Kidney tubule cell (primary cell): ENCODE measurements around the gene MYH11.
"Not testable (repeated sequence)": the region's sequence is repeated elsewhere in the genome, so short reads cannot be mapped to it uniquely, and the experiment has no call there.

Experiments used
- DNase-seq: peaks from one replicate; pipeline ENCODE4 v3.0.0-alpha.2; 2018; ENCODE audit warnings: low spot score

Gene MYH11

DNA sequence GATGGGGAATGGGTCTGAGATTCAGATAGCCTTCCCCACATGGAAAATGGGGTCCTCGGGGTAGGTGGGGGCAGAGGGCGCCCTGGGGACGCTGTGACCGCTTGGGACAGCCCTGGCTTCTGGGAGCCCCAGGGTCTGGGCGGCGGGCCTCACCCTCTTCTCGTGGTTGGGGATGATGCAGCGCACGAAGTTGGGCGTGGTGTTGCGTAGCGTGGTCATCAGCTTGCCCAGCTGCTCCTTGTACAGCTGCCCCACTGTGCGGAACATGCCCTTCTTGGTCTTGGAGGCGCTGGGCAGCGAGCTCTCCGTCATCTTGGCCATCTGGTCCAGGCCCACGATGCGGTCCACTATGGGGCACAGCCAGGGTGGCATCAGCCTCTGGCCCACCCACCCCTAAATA, 106.8 kb downstream of the MYH11 start:
- DNase-seq, result no peak

DNA sequence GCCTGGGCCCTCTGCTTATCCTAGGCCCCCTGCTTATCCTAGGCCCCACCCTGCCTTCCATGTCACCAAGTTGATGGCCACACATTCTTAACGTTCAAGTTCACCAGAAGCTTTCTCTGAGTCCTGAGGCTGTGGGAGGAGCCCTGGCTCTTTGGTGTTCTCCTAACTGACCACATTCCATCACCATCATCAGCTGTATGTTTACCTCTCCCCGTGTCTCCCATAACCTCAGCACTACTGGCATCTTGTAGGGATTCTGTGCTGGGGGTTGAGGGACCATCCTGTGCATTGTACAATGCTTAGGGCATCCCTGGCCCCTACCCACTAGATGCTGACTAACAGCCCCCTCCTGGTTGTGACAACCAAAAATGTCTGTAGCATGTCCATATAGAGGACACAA, 107.5 kb downstream of the MYH11 start:
- no peak for DNase-seq

DNA sequence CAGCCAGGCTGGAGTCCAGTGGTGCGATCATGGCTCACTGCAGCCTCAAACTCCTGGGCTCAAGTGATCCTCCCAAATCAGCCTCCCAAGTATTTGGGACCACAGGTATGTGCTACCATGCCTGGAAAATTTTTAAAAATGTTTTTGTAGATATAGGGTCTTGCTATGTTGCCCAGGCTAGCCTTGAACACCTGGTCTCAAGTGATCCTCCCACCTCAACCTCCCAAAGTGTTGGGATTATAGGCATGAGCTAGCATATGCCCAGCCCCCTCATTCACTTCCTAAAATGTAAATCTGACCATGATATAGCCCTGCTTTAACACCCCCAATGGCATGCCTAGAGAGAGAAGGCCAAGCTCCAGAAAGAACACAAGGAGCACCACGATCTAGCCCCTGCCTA, 108.2 kb downstream of the MYH11 start:
- no peak for DNase-seq

DNA sequence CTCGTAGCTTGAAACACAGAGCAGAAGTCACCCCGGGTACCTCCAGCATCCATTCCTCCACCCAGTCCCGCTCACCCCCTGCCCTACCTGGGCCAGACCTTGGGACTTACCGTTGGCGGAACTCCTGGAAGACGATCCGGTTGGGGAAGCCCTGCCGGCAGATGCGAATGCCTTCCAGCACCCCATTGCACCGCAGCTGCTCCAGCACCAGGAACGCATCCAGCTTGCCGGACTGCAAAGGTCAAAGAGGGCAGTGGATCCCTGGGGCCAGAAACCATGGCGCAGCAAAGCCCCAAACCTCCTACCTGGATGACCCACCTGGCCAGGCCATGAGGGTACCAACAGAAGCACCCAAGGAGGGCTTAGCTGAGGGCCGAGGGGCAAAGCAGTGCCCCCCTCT, 108.9 kb downstream of the MYH11 start:
- DNase-seq, result no peak

DNA sequence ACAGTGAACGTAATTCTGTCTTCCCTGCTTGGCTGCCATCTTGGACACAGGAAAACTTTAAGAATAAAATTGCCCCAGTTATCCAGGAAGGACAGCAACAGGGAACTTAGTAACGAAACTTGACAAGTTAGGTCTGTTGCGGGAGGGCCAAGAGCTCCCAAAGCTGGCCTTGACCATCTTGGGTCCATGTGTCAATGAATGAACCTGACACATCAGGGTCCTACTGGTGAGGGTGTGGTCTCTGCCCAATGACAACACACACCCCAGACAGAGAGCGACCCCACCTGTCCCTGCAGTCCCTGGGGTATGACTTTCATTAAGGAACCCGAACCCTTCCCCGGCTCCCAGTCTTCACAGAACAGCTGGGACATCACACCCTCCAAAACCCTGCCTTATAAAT, 110.5 kb downstream of the MYH11 start:
- DNase-seq, result no peak

DNA sequence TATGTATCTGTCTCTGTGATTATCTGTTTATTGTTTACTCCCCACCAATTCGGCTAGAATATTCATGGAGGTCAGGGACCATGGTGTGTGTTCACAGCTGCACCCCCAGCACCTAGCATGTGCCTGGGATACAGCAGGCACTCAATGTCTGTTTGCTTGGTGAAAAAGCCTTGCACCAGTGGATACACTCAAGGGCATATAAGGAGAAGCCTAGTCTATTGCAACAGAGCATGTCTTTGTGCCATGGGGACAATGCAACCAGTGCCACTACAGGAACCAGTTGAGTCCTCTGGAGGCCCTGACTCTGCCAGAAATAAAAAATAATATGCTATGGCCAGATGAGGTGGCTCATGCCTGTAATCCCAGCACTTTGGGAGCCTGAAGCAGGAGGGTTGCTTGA, 113.2 kb downstream of the MYH11 start:
- no peak for DNase-seq

DNA sequence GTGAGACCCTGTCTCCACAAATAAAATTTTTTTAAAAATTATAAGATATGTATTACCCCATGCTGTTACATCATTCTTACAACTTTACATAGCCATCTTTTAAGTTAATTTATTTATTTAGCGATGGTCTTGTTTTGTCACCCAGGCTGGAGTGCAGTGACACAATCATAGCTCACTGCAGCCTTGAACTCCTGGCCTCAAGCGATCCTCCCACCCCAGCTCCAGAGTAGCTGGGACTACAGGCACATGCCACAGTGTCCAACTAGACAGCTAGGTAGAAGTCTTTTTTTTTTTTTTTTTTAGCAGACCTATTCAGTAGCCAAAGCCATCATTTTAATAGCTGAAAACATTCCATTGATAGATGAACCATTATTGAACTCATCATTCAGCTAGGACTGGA, 114.1 kb downstream of the MYH11 start:
- no peak for DNase-seq

DNA sequence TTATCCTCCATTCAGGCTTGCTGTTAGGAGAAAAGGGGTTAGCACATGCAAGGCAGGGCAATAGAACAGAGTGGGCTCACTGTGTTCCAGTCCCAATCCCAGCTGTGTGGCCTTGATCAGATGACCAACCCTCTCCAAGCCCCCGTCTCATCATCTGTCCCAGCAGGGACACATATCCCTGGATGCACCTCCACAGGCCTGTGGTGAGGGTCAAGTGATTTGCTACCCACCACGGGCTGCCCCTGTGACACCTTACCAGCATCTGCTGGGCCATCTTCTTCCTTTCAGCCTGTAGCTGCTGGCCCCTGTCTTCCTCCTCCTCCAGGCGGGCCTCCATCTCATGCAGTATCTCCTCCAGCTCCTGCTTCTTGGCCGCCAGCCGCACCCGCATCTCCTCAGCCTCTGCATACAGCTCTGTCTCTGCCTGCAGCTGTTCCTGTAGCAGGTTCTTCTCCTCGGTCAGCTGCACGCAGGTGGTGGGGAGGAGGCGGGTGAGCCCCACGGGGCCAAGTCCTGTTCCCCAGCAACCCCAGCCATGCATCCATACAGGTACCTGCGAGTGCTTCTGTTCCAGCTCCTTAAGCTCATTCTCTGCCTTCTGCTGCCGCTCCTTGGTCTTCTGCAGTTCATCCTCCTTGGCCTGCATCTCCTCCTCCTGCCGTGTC, 115.5 kb downstream of the MYH11 start:
- no peak for DNase-seq

DNA sequence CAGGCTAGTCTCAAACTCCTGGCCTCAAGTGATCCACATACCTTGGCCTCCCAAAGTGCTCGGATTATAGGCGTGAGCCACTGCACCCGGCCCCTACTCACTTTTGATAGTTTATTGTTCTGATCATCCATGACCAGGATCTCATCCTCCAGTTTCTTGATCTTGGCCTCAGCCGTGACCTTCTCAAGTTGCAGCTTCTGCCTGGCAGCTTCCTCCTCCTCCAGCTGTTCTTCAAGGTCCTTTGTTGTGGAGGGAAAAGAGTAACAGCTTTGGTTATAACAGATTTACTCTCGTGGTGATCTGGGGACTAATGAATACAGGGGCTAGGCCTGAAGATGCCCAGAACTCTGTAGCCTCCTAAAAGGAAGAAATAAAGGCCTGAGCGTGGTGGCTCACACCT, 116.9 kb downstream of the MYH11 start:
- DNase-seq, result no peak

DNA sequence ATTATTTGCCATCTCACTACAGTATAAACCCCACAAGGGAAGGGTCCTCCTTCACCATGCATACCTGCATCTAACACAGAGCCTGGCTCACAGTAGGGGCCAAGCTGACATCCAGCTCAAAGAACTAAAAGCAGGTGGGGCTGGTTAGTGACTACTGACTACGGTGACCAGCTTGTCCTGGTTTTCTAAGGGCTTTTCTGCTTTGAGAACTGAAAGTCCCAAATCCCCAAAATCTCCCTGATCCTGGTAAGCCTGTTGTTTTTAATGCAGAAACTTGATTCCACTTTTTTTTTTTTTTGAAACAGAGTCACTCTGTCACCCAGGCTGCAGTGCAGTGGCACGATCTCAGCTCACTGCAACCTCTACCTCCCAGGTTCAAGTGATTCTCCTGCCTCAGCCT, 117.4 kb downstream of the MYH11 start:
- DNase-seq, result no peak

DNA sequence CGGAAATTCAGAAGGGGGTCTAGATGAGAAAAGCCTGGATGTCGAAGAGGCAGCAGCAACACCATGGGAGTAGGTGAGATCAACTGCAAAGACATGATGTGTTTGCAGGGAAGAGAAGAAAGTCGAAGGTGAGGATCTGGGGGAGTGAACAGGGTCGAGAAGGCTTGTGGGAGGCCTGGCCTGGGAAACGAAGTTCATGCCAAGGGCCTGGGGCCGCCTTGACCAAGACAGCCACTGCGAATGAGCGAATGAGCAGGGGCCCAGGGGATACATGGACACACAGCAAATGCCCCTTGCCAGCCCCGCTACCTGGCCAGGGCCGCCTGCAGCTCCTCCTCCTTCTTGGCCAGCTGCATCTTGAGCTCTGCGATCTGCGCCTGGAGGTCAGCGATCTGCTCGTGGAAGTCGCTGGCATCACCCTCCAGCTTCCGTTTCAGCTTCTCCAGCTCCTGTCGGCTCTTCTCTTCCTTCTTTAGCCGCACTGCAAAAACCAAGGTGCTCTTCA, 119.6 kb downstream of the MYH11 start:
- no peak for DNase-seq

DNA sequence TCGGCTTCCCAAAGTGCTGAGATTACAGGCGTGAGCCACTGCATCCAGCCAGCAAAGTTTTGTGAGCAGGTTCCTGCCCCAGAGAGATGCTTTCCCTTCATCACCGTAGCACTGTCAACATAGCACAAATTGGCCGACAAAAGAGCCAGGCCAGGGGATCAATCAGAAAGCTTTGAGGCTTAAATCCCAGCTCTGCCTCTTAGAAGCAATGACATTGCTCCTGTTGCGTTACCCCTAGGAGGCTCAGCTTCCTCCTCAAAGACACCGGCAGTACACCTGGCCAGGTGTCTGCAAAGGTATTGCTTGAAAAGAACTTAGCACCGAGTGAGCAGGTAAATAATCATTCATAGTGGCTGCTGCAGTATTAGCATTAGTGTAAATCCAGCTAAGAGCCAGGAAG, 120.3 kb downstream of the MYH11 start:
- DNase-seq, result no peak

DNA sequence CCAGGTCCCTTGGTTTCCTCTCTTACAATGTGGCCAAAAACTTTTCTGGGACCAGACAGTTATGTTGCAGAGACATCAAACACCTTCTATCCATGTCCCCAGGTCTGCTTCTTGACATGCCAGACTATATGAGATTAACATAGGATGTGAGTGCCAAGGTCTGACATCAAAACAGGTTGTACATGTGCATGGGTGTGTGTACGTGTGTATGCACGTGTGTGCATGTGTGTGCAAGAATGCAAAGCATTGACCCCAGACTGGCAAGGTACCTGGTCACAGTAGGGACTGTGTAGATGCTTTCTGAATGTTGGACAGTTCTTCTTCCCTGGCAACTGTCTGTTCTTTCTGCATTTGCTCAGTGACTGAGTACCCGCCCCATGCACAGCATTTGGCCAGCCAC, 121.2 kb downstream of the MYH11 start:
- DNase-seq, result no peak

DNA sequence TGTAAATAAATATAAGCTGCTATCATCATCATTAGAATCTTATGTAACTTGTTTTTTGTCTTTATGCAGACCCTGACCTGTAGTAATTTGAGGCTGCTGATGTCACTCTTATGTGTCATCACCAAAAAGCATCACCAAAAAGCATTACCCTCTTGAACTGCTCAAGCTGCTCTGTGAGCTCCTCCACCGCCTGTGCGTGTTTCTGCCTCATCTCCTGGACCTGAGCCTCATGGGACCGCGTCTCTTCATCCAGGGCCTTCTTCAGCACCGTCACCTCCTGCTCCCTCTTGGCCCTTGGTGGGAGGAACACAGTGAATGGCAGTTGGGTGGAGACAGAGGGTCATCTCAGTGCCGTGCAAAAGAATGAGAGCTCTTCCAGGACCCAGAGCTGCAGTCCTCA, 124.4 kb downstream of the MYH11 start:
- no peak for DNase-seq

DNA sequence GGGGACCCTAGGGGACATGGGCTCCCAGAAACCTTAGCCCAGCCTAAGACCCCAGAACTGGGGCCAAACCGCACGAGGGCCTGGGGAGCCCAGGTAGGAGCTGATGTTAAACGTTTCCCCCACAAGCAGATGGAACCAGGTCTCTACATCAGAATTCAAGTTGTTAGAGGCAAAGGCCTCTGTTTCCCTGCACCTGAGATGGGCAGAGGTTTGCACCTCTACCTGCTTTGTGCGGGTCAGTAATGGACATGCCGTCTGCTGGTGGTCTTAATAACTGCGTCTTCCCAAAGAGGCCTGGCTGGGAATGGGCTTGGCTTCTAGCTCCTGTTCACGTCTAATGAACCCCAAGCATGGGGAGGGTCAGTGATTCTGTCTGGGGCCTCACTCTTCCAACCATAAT, 127.7 kb downstream of the MYH11 start:
- no peak for DNase-seq

DNA sequence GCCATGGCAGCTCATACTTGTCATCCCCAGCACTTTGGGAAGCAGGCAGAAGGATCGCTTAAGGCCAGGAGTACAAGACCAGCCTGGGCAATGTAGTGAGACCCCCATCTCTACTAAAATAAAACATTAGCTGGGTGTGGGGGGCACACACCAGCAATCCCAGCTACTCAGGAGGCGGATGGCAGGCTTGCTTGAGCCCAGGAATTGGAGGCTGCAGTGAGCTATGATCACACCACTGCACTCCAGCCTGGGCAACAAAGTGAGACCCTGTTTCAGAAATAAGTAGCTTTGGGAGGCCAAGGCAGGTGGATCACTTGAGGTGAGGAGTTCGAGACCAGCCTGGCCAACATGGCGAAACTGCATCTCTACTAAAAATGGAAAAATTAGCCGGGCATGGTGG, 129.1 kb downstream of the MYH11 start:
- not testable (repeated sequence) for DNase-seq

DNA sequence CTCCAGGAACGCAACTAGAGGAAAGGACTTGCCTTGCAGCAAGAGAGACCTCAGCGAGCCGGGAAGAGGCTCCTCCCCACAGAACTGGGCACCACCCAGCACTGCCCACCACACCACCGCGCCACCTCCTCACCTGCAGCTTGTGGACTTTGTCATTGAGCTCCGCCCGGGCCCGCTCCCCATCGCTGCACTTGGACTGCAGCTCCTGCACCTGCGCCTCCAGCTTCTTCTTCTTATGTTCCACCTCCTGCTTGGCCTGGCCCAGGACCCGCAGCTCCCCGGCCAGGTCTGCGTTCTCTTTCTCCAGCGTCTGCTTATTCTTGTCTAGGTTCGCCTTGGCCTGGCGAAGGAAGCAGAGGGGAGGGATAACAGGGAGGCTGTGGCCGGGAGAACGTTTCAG, 130.1 kb downstream of the MYH11 start:
- no peak for DNase-seq

DNA sequence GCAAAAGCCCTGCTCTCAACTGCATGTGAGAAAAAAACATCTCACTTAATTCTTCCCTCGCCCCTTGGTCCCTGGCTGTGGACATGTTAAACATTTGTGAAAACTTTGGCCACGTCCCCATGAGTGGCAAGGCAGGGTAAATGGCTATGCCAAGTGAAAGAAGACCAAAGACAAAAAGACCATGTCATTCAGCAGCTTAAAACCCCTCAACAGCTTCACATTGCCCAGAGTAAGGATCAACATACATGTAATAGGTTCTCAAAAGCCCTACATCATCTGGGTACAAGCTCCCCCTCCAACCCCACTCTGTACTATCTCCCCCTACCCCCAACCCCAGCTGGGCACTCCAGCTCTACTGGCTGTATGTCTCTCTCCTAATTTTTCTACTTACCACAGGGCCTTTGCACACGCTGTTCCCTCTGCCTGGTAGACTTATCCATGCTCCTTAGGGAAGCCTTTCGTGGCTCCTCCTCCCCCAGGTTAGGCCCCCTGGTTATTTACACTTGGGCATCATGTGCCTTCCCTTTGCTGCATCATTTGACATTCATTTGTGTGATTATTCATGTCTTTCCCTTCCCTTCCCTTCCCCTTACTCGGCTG, 131.1 kb downstream of the MYH11 start:
- DNase-seq, result no peak

DNA sequence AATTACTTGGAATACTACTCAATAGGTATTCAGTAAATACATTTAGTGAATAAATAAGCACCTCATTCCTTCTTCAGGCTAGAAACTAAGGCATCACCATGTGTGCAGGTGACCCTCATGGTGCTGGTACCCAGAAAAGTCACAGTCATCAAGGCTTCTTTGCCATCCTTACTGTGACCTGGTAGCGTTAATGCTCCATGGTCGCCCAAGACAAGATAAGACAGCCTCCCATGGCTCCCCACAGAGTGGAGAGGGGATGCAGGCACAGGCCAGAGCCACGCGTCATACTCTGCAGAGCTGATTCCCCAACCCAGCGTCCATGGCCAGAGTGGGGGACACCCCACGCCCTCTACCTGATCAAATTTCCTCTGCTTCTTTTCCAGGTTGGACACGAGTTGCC, 133.0 kb downstream of the MYH11 start:
- DNase-seq, result no peak

DNA sequence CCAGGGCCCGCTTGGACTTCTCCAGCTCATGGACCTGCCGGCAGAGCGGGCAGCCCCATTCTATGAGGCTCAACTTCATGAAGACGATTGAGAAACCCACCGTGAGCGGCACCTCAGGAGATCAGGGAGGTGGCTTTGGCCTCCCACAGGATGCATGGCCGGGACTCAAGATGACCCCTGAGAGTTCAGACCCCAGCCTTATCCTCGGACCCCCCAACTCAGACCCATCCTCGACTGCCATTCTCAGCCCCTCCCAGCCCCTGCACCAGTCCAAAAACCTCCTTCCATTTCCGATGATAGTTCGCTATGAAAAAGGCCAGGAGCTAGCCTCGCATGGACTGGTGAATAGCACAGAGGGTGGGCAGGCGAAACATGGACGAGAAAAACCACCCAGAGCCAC, 135.8 kb downstream of the MYH11 start:
- DNase-seq, result no peak

DNA sequence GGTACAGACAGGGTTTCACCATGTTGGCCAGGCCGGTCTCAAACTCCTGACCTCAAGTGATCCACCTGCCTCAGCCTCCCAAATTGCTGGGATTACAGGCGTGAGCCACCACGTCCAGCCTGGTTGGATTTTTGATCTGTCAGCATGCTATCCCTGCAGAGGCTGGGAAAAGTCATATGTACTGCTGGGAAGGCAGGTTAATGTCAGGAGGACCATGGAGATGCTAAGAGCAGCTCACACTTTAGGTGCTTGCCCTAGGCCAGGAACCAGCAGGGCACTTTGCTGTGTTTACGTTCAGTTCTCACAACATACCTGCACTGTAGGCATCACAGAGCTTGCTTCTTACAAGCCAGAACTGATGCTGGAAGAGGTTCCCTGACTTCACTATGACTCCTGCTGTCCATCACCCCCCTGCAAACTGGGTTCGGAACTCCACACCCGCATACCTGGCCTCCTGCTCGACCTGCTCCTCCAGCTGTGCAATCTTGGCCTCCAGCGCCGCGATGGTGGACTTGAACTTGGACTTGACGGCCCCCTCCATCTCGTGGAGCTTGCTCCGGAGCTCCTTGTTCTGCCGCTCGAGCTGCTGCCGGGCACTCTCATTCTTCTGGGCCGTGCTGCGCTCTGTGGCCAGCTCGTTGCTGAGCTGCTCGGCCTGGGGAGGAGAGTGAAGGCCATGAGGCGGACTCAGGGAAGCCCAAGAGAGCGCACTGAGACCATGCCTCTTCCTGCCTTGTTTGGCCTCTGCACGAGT, 140.0 kb downstream of the MYH11 start:
- DNase-seq, result no peak

DNA sequence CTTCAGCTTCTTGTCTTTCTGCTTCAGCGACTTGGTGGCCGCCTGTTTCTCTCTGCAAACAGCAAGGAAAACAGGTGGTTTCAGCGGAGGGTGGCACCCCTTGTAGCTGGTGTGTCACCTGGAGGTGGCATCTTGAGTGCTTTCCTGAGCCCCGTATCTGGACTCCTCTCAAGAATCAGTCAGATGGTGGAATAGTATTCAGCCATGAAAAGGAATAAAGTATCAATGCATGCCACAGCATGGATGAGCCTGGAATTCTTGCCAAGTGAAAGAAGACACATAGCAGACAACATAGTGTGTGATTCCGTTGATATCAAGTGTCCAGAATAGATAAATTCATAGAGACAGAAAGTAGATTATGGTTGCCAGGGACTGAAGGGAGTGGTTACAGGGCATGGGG, 141.6 kb downstream of the MYH11 start:
- no peak for DNase-seq

DNA sequence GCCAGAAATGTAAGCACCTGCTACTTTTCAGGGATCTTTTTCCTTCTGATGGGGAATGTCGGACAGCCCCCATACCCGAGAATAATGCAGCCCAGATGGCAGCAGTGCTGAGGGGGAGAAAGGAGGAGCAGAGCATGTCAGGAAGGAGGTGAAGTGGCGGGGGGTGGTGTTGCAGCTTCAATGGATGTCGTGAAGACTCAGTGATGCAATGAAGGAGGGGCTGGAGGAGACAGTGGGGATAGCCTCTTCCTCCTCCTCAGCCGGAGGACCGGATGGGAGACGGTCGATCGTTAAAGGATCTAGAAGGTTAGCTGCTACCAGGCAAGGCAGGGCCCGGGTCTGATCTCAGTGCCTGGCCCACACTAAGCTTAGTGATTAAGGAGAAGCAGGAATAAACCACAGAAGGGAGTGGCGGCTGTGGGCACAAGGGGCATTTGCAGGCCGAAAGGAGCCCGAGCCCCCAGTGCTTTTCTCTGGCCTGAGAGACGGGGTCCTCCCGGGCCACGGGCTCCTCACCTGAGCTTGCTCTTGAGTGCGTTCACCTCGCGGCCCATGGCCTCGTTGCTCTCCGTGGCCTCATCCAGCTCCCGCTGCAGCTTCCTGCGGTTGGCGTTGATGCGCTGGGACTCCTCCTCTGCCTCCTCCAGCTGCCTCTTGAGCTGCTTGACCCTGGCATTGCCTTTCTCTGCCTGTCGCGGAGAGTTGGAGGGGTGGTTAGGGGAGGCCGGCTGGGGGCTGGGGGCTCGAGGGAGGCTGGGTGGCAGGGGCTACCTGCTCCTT, 142.2 kb downstream of the MYH11 start:
- no peak for DNase-seq
